Measurements from ENCODE around the gene KRT85.

Gene KRT85

GRCh38 chr12:52400906-52401305 lies 33.6 kb upstream of the KRT85 start:
- Histone ChIP-seq H3K36me3 (no peaks in the 10 kb centered on the region), H3K27me3 (no peaks in the 10 kb centered on the region; the same call in 1 of the 2 replicates), H3K4me3 (ENCODE audit: low read depth, low read length) (no peak overlapping the region), H3K4me1 (no peaks in the 10 kb centered on the region), H3K9me3 (no peaks in the 10 kb centered on the region)
- DNase-seq = no peak
- no peak for TF ChIP-seq CTCF (IDR thresholded peaks at IDR 0.05; ENCODE audit: low read depth, low read length)

GRCh38 chr12:52399756-52400155 lies 32.5 kb upstream of the KRT85 start:
- Histone ChIP-seq H3K9me3 (no peaks in the 10 kb centered on the region), H3K36me3 (no peaks in the 10 kb centered on the region), H3K27me3 (no peaks in the 10 kb centered on the region; the same call in 1 of the 2 replicates), H3K4me1 (no peaks in the 10 kb centered on the region), H3K4me3 (ENCODE audit: low read depth, low read length) (no peak overlapping the region)
- no peak for TF ChIP-seq CTCF (IDR thresholded peaks at IDR 0.05; ENCODE audit: low read depth, low read length)
- no peak for DNase-seq

- Histone ChIP-seq H3K36me3 (no peaks in the 10 kb centered on the region), H3K4me1 (no peaks in the 10 kb centered on the region), H3K9me3 (no peaks in the 10 kb centered on the region), H3K27me3 (no peaks in the 10 kb centered on the region; the same call in 1 of the 2 replicates), H3K4me3 (ENCODE audit: low read depth, low read length) (no peak overlapping the region)
- no peak for DNase-seq
- TF ChIP-seq CTCF (IDR thresholded peaks at IDR 0.05; ENCODE audit: low read depth, low read length) = no peak
Measured at GRCh38 chr12:52398176-52398575, 30.9 kb upstream of the KRT85 start.

GRCh38 chr12:52396656-52397055 lies 29.4 kb upstream of the KRT85 start:
- H3K4me1 ChIP-seq = peaks cover 1% of the 10 kb centered on the region
- H3K27me3 ChIP-seq = no peaks in the 10 kb centered on the region; the same call in 1 of the 2 replicates
- DNase-seq = no peak
- no peaks in the 10 kb centered on the region for H3K36me3 ChIP-seq
- H3K9me3 ChIP-seq = no peaks in the 10 kb centered on the region
- H3K4me3 ChIP-seq (ENCODE audit: low read depth, low read length) = no peak overlapping the region
- TF ChIP-seq CTCF (IDR thresholded peaks at IDR 0.05; ENCODE audit: low read depth, low read length) = no peak

GRCh38 chr12:52395761-52396434 lies 28.6 kb upstream of the KRT85 start:
- H3K36me3 ChIP-seq = no peaks in the 10 kb centered on the region
- no peak for DNase-seq
- no peaks in the 10 kb centered on the region for H3K9me3 ChIP-seq
- no peak overlapping the region for H3K4me3 ChIP-seq (ENCODE audit: low read depth, low read length)
- no peaks in the 10 kb centered on the region; the same call in 1 of the 2 replicates for H3K27me3 ChIP-seq
- peaks cover 5% of the 10 kb centered on the region for H3K4me1 ChIP-seq
- peak; percentile 34 for TF ChIP-seq CTCF (IDR thresholded peaks at IDR 0.05; ENCODE audit: low read depth, low read length)

GRCh38 chr12:52394836-52395405 lies 27.6 kb upstream of the KRT85 start:
- no peaks in the 10 kb centered on the region for H3K36me3 ChIP-seq
- no peaks in the 10 kb centered on the region; the same call in 1 of the 2 replicates for H3K27me3 ChIP-seq
- no peak for TF ChIP-seq CTCF (IDR thresholded peaks at IDR 0.05; ENCODE audit: low read depth, low read length)
- no peak overlapping the region for H3K4me3 ChIP-seq (ENCODE audit: low read depth, low read length)
- H3K9me3 ChIP-seq = no peaks in the 10 kb centered on the region
- no peak for DNase-seq
- H3K4me1 ChIP-seq = peaks cover 5% of the 10 kb centered on the region
